Measurements from ENCODE around the gene KCNK13.

DNA sequence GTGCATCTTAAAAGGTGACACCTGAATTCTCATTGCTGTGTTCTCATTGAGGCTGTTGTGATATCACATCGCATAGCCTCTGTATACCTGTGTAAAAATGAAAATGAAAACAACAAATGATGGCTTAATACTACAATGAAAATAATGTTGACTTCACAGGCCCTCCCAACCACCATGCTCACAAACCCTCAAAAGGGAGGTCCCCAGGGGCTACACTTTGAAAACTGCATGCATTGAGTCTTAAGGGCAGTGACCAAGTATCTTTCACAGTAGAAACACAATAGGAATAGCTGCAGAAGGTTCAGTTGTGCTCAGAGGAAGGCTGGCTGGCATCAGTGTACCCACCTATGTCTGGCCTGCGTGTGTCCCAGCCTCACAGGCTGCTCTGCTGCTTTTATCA, 27.6 kb upstream of the KCNK13 start:
- TF ChIP-seq, protein P1, sequence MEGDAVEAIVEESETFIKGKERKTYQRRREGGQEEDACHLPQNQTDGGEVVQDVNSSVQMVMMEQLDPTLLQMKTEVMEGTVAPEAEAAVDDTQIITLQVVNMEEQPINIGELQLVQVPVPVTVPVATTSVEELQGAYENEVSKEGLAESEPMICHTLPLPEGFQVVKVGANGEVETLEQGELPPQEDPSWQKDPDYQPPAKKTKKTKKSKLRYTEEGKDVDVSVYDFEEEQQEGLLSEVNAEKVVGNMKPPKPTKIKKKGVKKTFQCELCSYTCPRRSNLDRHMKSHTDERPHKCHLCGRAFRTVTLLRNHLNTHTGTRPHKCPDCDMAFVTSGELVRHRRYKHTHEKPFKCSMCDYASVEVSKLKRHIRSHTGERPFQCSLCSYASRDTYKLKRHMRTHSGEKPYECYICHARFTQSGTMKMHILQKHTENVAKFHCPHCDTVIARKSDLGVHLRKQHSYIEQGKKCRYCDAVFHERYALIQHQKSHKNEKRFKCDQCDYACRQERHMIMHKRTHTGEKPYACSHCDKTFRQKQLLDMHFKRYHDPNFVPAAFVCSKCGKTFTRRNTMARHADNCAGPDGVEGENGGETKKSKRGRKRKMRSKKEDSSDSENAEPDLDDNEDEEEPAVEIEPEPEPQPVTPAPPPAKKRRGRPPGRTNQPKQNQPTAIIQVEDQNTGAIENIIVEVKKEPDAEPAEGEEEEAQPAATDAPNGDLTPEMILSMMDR (IDR thresholded peaks at IDR 0.05), result no peak
- TF ChIP-seq RFX5 (IDR thresholded peaks at IDR 0.05; ENCODE audit: low read length) (no peak), POLR2AphosphoS5 (IDR thresholded peaks at IDR 0.05; ENCODE audit: low read depth, low read length) (no peak)
- TF ChIP-seq, protein P2, sequence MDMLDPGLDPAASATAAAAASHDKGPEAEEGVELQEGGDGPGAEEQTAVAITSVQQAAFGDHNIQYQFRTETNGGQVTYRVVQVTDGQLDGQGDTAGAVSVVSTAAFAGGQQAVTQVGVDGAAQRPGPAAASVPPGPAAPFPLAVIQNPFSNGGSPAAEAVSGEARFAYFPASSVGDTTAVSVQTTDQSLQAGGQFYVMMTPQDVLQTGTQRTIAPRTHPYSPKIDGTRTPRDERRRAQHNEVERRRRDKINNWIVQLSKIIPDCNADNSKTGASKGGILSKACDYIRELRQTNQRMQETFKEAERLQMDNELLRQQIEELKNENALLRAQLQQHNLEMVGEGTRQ (IDR thresholded peaks at IDR 0.05; ENCODE audit: borderline replicate concordance, low read depth, low read length), result no peak

Data from SK-N-SH (cell line).